Measurements from ENCODE around the gene DHRS9.

The DHRS9 gene

DNA sequence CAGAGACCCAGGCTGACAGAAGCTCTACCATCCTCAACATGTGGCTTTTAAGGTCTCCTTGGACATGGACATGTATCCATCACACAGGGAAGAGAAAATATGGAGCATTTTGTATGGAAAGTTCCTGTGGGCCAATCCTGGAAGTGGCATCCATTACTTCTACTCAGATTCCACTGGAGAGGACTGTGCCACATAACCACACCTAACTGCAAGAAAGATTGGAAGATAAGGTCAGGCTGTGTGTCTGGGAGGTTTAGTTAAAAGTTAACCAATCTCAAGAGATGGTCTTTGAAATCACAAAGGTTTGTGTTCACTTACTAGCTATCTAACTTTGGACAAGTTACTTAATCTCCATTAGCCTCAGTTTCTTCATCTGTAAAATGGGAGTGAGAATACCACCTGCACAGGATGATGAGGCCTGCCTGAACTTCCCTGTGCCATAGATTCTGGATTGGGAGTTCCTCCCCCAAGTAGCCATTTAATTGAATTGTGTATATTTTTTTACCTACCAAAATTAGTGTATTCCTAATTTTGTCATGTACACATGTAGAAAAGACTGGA, 34.3 kb upstream of the DHRS9 start:
- H3K4me3 ChIP-seq (ENCODE audit: low read depth, low read length): no peak overlapping the region
- TF ChIP-seq, protein P1, sequence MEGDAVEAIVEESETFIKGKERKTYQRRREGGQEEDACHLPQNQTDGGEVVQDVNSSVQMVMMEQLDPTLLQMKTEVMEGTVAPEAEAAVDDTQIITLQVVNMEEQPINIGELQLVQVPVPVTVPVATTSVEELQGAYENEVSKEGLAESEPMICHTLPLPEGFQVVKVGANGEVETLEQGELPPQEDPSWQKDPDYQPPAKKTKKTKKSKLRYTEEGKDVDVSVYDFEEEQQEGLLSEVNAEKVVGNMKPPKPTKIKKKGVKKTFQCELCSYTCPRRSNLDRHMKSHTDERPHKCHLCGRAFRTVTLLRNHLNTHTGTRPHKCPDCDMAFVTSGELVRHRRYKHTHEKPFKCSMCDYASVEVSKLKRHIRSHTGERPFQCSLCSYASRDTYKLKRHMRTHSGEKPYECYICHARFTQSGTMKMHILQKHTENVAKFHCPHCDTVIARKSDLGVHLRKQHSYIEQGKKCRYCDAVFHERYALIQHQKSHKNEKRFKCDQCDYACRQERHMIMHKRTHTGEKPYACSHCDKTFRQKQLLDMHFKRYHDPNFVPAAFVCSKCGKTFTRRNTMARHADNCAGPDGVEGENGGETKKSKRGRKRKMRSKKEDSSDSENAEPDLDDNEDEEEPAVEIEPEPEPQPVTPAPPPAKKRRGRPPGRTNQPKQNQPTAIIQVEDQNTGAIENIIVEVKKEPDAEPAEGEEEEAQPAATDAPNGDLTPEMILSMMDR (IDR thresholded peaks at IDR 0.05; ENCODE audit: low read depth, low read length): no peak

DNA sequence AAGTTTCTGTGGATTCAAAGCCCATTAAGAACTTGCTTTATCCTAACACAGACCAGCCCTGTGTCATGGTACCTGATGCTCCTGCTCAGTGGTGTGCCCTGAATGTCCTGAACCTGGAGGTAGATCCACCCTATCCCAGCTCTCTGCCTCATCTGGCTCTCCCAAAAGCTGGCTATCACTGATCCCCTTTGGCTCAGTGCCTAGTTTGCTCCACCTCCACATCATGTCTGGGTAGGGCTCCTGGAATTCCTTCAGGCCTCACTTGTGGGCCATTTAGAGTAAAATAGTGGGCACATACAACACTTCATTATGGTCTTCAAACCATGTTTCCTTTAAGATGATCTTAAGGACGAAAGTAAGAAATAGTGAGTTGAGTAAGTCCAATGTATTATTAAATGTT, 33.5 kb upstream of the DHRS9 start:
- no peak overlapping the region for H3K4me3 ChIP-seq (ENCODE audit: low read depth, low read length)
- TF ChIP-seq, protein P1 (IDR thresholded peaks at IDR 0.05; ENCODE audit: low read depth, low read length): no peak

DNA sequence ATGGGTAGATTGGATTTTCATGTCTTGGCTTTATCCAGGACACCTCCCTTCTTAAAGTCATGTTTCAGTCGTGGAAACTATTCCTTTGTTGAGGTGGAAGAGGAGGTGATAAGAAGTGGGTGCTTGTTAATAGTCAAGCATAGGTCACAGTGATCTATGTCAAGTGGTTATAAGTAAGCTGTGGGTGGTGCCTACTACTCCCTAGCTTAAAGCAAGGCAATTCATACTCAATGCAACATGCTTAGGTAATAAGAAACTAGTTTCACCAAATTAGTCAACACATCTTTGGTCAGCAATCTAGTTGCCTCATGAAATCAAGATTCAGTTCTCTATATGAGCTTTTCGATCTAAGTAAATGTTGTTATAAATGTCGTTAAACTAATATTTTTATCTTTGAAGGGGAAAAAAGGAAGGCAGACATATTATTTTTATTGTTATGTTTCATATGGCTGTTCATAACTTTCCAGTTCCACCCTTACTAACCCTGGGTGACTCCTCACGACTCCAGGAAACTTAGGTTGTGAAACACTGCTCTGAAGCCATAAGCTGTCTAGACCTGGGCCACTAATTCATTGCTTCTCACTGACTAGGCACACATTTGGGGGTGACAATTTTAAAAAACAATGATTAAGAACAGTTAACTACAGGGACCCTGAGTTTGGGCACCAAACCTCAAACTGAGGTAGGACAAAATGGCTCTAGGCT, 32.5 kb upstream of the DHRS9 start:
- TF ChIP-seq, protein P1 (IDR thresholded peaks at IDR 0.05; ENCODE audit: low read depth, low read length): no peak
- H3K4me3 ChIP-seq (ENCODE audit: low read depth, low read length): no peak overlapping the region

DNA sequence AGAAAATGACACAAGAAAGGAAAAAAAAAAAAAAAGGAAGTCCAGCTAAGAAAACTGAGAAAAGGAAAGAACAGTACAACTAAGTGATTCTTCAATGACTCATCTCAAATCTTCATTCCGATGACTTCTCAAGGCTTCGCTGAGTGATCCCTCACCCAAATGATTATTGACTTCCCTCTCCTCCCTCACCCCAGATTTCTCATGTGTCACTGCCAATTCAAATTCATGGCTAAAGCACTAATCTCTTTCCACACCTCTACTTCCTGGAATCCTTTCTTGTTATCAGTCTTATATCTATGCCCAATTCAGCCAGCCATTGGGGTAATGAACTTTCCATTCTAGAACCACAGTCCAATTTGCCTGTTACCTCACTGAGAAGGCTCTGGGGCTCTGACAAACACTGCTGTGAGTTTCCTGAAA, 31.0 kb upstream of the DHRS9 start:
- no peak overlapping the region for H3K4me3 ChIP-seq (ENCODE audit: low read depth, low read length)
- TF ChIP-seq, protein P1 (IDR thresholded peaks at IDR 0.05; ENCODE audit: low read depth, low read length): no peak

DNA sequence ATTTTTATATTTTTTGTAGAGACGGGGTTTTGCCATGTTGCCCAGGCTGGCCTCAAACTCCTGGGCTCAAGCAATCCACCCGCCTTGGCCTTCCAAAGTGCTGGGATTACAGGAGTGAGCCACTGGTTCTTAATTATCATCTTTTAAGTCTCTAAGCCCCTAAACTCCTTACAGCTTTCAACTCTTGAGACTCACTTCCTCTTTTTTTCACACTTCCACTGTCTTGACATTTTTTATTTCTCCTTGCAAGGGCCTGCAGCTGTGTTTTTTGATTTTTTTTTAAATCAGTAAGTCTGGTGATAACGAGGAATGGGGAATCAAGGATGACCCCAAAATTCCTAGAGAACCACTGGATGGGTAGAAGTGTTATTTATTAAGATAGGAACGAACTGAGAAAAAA, 29.7 kb upstream of the DHRS9 start:
- TF ChIP-seq, protein P1 (IDR thresholded peaks at IDR 0.05; ENCODE audit: low read depth, low read length): no peak
- H3K4me3 ChIP-seq (ENCODE audit: low read depth, low read length): no peak overlapping the region

DNA sequence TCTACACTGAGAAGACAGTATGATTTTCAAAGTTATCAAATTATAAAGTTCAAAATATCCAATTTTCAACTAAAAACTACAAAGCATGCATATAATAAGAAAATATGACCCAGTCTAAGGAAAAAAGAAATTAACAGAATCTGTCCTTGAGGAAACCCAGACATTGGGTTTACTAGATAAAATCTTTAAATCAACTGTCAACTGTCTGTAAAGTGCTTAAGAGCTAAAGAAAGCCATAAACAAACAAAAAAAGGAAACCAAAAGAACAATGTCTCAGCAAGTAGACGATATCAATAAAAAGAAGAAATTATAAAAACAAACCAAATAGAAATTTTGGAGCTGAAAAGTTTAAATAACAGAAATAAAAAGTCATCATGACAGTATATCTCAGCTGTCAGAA, 27.8 kb upstream of the DHRS9 start:
- TF ChIP-seq, protein P1 (IDR thresholded peaks at IDR 0.05; ENCODE audit: low read depth, low read length): no peak
- no peak overlapping the region for H3K4me3 ChIP-seq (ENCODE audit: low read depth, low read length)

DNA sequence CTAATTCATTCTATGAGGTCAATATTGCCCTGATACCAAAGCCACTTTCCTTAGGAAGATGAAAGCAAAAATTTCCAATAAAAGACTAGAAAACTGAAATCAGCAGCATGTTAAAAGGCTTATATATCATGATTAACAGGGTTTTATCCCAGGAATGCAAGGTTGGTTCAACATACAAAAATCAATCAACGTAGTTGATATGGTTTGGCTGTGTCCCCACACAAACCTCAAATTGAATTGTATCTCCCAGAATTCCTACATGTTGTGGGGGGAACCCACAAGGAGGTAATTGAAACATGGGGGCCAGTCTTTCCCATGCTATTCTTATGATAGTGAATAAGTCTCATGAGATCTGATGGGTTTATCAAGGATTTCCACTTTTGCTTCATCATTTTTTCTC, 26.5 kb upstream of the DHRS9 start:
- H3K4me3 ChIP-seq (ENCODE audit: low read depth, low read length): no peak overlapping the region
- TF ChIP-seq, protein P1 (IDR thresholded peaks at IDR 0.05; ENCODE audit: low read depth, low read length): no peak

Measured in WI38 (cell line).